ENCODE results near the gene PPP1R13B.

The PPP1R13B gene

GRCh38 chr14:103684471-103684870 is 162.9 kb downstream of the PPP1R13B start:
- no peak for DNase-seq (ENCODE audit: low read depth)
- TF ChIP-seq CTCF (IDR thresholded peaks at IDR 0.05; ENCODE audit: control insufficient read depth, insufficient read depth, low read depth, low read length, missing control alignments) = no peak
- H3K4me3 ChIP-seq (ENCODE audit: control insufficient read depth, low read depth, low read length) = no peak overlapping the region
